Motor neuron (in vitro differentiated cells): ENCODE results near the gene GALNT16. TPM values are rescaled to one million over a fixed set of nuclear protein-coding genes. Genes with fewer than 3 reads are reported as not detected.
A peak's percentile ranks its signal among the peaks of the same experiment; 100 is the strongest.
"Not testable (repeated sequence)": the region's sequence is repeated elsewhere in the genome, so short reads cannot be mapped to it uniquely, and the experiment has no call there.

Experiments
- ATAC-seq, 8 experiments: fragments of 200-7000 bp; cut with Tn5 transposase; replicated peaks in 6 of 8; 2 replicates each; pipeline ENCODE4 v1.8.0; 2021; ENCODE audit warnings: mild to moderate bottlenecking in 8 of 8, moderate library complexity in 8 of 8
- H3K27ac ChIP-seq, 2 donors: fragments of 250-450 bp; sonication (Bioruptor Pico); 2 replicates each; pipeline ENCODE4 v1.9.0; 2021; ENCODE audit warnings: antibody characterized with exemption in 2 of 2, mild to moderate bottlenecking in 2 of 2, moderate library complexity in 1 of 2
- H3K4me1 ChIP-seq, 2 donors: fragments of 250-450 bp; sonication (Bioruptor Pico); replicated peaks in 1 of 2; 2 replicates each; pipeline ENCODE4 v1.6.1; 2021; ENCODE audit warnings: antibody characterized with exemption in 2 of 2, mild to moderate bottlenecking in 2 of 2, moderate library complexity in 1 of 2
- H3K4me3 ChIP-seq, 5 donors: fragments of 250-450 bp; sonication (Bioruptor Pico); 2 replicates each; pipeline ENCODE4 v1.9.0; 2021; ENCODE audit warnings: antibody characterized with exemption in 5 of 5, mild to moderate bottlenecking in 5 of 5, moderate library complexity in 4 of 5
- WGBS, 10 experiments: fragments of 450-650 bp; shearing (Covaris generic); methylation state at CpG; one replicate each; pipeline ENCODE4 v1.0.0; 2022; 5-methylcytosine and 5-hydroxymethylcytosine counted together
- in situ Hi-C, 9 experiments: fragments of 400-800 bp; cut with MboI; loops; one replicate each; pipeline ENCODE4 v1.15.0; 2021; ENCODE audit warnings: low sequenced_read_pairs in 9 of 9, low pct_unique_long_range_greater_than_20kb in 2 of 9; ENCODE audit not compliant: unreplicated experiment in 9 of 9
- total RNA-seq, 8 experiments: library from RNA; unstranded; fragments of 300-600 nt; gene quantifications; 2 replicates each; pipeline versions ENCODE4 v1.2.3 to v1.2.4, GENCODE V29; 2022

Gene GALNT16
- total RNA-seq, 8 experiments from 2014 or later, result 0.72 to 23.5 (median 11.9) TPM

DNA sequence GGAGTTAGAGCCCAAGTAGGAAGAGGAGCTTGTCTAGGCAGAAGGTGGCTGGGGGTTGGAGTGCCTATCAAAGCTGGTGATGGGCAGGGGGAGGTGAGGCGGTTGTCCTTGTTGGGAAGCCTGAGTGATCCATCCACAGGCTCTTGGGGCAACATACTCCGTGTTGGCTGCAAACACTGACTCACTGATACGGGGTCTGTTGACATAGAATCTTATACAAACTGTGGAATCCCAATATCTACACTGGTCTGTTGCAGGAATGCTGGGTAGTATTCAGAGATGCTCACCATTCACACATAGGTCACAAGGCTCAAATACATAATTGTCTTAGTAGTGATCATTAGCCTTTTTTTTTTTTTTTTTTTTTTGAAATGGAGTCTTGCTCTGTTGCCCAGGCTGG is 112.2 kb downstream of the GALNT16 start:
- in situ Hi-C loops, result no loop called here
- no peak overlapping the region for H3K4me3 ChIP-seq
- 100% methylated on average over 1 to 3 of the region's 3 CpGs; no CpG with 5 or more reads in 3 of the 10 experiments for WGBS, 10 experiments
- H3K27ac ChIP-seq, result no peak overlapping the region
- no peaks in the 10 kb centered on the region for H3K4me1 ChIP-seq
- ATAC-seq, result no peak

DNA sequence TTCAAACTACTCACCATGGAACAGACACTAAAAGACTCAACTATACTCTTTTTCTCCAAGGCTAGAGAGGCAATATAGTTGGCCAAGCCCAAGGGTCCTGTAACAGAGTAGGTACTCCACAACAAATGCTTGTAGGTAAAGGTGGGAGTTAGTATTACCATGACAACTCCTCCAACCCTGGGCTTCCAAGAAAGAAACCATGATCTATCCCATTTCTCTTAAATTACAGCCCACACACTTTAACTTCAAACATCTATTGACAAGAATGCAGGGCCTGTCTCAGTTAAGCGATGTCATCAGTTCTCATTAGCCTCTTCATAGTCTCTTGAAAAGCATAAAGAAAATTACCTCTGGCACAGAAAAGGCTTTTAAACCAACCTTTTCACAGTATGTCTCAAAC is 113.1 kb downstream of the GALNT16 start:
- Histone ChIP-seq H3K27ac (no peak overlapping the region), H3K4me1 (no peaks in the 10 kb centered on the region), H3K4me3 (no peak overlapping the region)
- in situ Hi-C loops, result no loop called here
- whole genome bisulfite sequencing, 10 experiments, result 0 to 100% (median 6%) methylated on average over 1 of the region's 1 CpG; no CpG with 5 or more reads in 4 of the 10 experiments
- no peak for ATAC-seq

DNA sequence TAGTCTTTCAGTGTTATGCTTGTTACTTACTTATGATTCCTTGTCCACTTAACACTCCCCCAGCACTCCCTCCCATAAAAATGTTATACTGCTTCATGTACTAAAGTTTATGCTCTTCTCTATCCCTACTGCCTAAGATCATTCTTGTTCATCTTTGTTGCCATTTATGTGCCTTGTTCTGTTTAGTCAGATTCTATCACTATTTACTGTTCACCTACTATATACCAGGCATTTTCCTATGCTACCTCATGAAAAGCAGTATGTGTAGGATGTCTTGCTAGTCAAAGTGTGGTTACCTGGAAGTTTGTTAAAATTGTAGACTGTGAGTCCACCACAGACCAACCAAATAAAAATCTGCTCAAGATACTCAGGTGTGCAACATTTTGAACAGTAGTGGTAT is 114.3 kb downstream of the GALNT16 start:
- Histone ChIP-seq H3K4me3 (no peak overlapping the region), H3K27ac (no peak overlapping the region), H3K4me1 (no peaks in the 10 kb centered on the region)
- ATAC-seq, result no peak
- in situ Hi-C loops, result no loop called here

DNA sequence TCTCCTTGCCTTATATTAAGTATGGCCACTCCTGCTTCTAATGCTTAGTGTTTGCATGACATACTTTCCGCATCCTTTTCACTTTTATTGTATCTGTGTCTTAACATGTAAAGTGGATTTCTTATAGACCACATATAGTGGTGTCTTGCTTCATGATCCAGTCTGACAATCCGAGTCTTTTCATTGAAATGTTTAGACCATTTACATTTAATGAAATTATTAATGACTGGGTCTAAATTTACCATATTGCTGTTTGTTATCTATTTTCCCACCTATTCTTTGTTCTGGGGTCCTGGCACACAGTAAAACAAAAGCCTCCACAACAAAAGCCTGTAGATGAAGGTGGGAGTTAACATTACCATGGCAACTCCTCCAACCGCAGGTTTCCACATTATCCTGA is 115.2 kb downstream of the GALNT16 start:
- 60 to 100% (median 78%) methylated on average over 1 to 3 of the region's 3 CpGs for WGBS, 10 experiments
- Histone ChIP-seq H3K27ac (no peak overlapping the region), H3K4me1 (no peaks in the 10 kb centered on the region), H3K4me3 (no peak overlapping the region)
- in situ Hi-C loops, result no loop called here
- no peak for ATAC-seq

DNA sequence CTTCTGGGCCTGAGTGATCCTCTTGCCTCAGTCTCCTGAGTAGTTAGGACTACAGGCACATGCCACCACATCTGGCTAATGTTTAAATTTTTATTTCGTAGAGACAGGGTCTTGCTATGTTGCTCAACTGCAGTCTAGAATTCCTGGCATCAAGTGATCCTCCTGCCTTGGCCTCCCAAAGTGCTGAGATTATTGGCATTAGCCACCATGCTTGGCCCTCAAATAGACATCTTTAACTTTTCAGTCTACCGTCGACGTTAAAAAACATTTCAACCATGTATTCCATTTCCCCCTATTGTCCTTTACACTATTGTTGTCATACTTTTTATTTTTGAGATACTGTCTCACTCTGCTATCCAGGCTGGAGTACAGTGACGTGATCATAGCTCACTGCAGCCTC is 115.8 kb downstream of the GALNT16 start:
- no peaks in the 10 kb centered on the region for H3K4me1 ChIP-seq
- H3K27ac ChIP-seq, result no peak overlapping the region
- in situ Hi-C loops, result no loop called here
- no peak for ATAC-seq
- H3K4me3 ChIP-seq, result no peak overlapping the region
- WGBS, 10 experiments, result 95 to 100% (median 96%) methylated on average over 2 to 5 of the region's 5 CpGs

DNA sequence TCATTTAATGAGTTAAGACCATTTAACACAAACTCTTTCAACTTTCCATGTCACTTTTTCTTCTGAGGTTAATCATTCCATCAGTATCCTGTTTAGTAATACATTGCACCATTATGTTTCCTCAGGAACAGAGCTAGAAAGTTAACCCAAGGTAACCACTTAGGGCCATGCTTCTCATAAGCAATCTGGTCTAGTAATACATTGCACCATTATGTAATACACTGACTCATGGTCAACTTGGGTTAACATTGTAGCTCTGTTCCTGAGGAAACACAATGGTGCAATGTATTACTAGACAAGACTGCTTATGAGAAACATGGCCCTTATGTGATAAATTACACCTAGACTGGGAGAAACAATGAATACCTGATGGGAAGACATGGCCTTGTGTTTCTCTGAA is 116.5 kb downstream of the GALNT16 start:
- ATAC-seq, result no peak
- no peak overlapping the region for H3K27ac ChIP-seq
- H3K4me1 ChIP-seq, result no peaks in the 10 kb centered on the region
- H3K4me3 ChIP-seq, result no peak overlapping the region
- in situ Hi-C loops, result no loop called here

DNA sequence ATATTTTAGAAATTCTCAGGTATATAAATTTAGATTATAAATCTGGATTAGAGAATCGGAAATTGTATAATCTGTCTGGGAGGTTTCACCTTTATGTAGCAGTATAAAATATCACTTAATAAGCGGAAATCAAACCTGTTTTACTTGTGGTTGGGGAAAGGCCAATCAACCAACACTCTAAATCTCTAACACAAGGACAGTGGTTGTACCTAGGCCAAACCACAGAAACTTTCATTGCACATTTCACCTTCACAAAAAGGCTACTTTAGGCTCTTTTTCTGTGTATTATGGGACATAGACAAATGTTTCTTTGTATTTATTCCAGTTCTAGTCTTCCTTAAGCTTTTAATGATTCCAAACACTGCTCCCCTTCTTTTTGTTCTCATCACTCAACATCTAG is 118.3 kb downstream of the GALNT16 start:
- no peaks in the 10 kb centered on the region for H3K4me1 ChIP-seq
- H3K4me3 ChIP-seq, result no peak overlapping the region
- ATAC-seq, result no peak
- in situ Hi-C loops, result no loop called here
- 80 to 100% (median 100%) methylated on average over 1 to 2 of the region's 2 CpGs; no CpG with 5 or more reads in 1 of the 10 experiments for WGBS, 10 experiments
- H3K27ac ChIP-seq, result no peak overlapping the region

DNA sequence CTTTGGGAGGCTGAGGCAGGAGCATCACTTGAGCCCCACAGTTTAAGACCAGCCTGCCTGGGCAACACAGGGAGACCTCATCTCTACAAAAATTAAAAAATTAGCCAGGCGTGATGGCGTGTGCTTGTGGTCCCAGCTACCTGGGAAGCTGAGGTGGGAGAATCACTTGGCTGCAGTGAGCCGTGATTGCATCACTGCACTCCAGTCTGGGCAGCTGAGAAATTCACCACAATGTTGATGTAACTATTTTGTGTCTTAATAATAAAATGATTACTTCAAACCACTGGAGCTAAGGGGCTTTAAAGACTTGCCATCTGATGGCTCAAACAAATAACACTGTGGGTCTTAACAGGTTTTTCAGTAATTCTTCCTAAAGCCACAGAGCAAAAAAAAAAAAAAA is 127.4 kb downstream of the GALNT16 start:
- Histone ChIP-seq H3K4me1 (no peaks in the 10 kb centered on the region), H3K4me3 (no peak overlapping the region), H3K27ac (no peak overlapping the region)
- in situ Hi-C loops, result no loop called here
- peak in 2 of 8 experiments; percentile 53 to 68 for ATAC-seq
- 86 to 100% (median 100%) methylated on average over 1 to 3 of the region's 3 CpGs; no CpG with 5 or more reads in 5 of the 10 experiments for WGBS, 10 experiments

DNA sequence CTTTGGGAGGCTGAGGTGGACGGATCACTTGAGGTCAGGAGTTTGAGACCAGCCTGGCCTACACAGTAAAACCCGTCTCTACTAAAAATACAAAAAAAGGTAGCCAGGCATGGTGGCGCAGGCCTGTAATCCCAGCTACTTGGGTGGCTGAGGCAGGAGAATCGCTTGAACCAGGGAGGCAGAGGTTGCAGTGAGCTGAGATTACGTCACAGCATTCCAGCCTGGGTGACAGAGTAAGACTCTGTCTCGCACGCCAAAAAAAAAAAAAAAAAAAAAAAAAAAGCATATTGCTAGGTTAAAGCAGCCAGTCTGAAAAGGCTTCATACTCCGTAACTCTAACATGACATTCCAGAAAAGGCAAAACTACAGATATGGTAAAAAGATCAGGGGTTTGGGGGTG is 131.4 kb downstream of the GALNT16 start:
- in situ Hi-C loops, ATAC-seq, H3K27ac ChIP-seq, H3K4me3 ChIP-seq: not testable (repeated sequence)
- peaks cover 7 to 11% of the 10 kb centered on the region in 2 donors for H3K4me1 ChIP-seq
- WGBS, 10 experiments, result 55 to 100% (median 90%) methylated on average over 1 to 7 of the region's 8 CpGs

DNA sequence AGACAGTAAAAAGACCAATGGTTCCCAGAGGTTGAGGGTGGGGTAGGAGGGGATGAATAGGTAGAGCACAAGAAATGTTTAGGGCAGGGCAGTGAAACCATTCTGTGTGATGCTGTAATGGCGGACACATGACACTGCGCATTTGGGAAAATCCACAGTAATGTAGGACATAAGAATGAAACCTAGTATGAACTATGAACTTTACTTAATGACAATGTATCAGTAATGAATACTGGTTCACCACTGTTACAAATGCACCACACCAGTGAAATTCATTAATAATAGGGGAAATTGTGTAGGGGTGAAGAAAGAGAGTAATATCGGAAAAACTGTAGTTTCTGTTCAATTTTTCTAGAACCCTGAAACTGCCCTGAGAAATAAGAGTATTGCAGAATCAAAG is 132.5 kb downstream of the GALNT16 start:
- no peak for ATAC-seq
- 67 to 100% (median 86%) methylated on average over 1 to 3 of the region's 3 CpGs; no CpG with 5 or more reads in 1 of the 10 experiments for WGBS, 10 experiments
- H3K27ac ChIP-seq, result no peak overlapping the region
- in situ Hi-C loops, result no loop called here
- peaks cover 17% of the 10 kb centered on the region in 2 donors for H3K4me1 ChIP-seq
- H3K4me3 ChIP-seq, result no peak overlapping the region

DNA sequence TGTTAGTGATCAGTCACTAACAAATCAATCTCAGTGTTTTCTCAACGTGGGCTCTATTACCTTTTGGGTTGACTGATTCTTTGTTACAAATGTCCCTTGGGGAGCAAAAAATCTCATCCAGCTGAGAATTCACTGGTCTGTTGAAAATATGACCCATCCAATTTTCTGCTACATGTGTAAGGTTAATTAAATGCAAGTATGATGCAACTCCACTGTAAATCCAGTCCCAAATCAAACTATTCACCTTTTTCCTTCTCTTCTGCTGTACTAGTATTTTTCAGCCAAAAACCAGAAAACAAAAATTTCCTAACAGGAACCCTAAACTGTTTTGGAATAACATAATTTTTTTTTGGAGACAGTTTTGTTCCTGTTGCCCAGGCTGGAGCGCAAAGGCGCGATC is 136.0 kb downstream of the GALNT16 start:
- no peak for ATAC-seq
- in situ Hi-C loops, result no loop called here
- 57 to 100% (median 78%) methylated on average over 1 to 4 of the region's 4 CpGs; no CpG with 5 or more reads in 3 of the 10 experiments for WGBS, 10 experiments
- Histone ChIP-seq H3K27ac (peak overlapping the region in 1 of 2 donors; percentile 50), H3K4me3 (peak overlapping the region in 2 of 5 donors; percentile 2 to 97), H3K4me1 (peaks cover 26 to 29% of the 10 kb centered on the region in 2 donors)

DNA sequence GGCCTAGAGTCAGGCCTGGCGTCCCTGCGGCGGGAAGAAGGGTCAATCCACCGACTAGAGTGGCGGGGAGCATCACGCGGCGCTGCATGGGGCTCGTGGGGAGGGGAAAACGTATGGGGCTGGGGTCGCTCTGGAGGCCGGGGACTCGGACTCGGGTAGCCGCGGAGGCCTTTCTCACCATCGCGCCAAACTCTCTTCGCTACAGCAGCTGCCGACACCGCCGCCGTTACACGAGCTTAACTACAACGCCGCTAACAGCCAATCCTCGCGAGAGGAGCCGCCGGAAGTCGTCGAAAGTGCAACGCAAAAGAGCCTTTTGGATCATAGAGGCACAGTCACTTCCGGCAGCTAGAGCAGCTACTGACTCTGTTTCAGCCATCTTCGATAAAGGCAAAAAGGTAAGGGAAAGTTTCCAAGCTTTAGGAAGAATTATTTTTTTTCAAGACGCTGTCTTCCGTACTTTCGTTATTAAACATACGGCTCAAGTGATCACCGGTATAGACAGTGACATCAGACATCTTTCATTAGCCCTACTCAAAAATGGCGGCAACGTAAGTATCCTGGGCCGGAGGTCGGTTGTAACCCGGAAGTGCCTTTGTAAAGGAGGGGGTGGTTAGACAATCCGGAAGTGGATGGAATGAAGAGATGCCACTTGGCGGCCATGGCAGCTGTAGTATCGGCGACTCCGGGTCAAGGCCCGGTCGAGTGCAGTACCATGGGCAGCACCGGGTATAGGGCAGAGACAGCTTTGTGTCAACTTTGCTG is 138.3 kb downstream of the GALNT16 start, which contains the start of the genes ERH and SLC39A9:
Gene ERH (minus strand): TSS at position 247 of the 765 bp plus-strand sequence. CDS start 66 bp downstream, at position 181.
Gene SLC39A9 (plus strand): TSS at position 640 of the 765 bp plus-strand sequence. CDS start 678 bp downstream, outside the sequence.
- peak; percentile 91 to 95 (median 92) for ATAC-seq
- in situ Hi-C loops, result no loop called here
- 0 to 2% (median 0%) methylated on average over 1 to 29 of the region's 53 CpGs for WGBS, 10 experiments

DNA sequence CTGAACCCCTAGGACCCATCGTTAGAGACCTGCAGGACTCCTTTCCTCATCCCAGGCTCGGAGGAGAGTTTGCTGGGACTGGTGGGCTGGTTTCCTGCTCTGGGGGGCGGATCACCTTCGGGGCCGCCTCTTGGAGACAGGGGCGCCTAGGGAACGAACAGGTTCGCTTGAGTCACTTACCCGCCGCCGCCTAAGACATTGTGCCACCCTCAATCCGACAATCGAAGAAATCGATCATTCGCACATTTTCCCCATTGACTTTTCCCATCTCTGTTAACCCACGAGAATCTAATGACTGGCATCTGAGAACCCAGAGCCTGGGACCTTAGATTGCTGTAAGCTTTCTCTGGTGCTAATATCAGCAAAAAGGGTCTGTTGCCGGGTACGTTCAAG is 138.9 kb downstream of the GALNT16 start:
- Histone ChIP-seq H3K4me3 (peak overlapping the region; percentile 59 to 97 (median 87)), H3K27ac (peak overlapping the region; percentile 97 to 98), H3K4me1 (peaks cover 26 to 42% of the 10 kb centered on the region in 2 donors)
- peak in 2 of 8 experiments; percentile 4 to 30 for ATAC-seq
- in situ Hi-C loops, result no loop called here
- 0 to 5% (median 0%) methylated on average over 1 to 7 of the region's 18 CpGs; no CpG with 5 or more reads in 4 of the 10 experiments for WGBS, 10 experiments

More for the DNA sequence above, 138.3 kb downstream of the GALNT16 start, which contains the start of the genes ERH and SLC39A9:
- Histone ChIP-seq H3K4me1 (peaks cover 26 to 42% of the 10 kb centered on the region in 2 donors), H3K4me3 (peak within 1 kb of the TSS; percentile 59 to 97 (median 87)), H3K27ac (peak within 1 kb of the TSS; percentile 97 to 98)
